Calu3 (cell line): ENCODE data around the gene TRIM37. TPM values are rescaled to one million over a fixed set of nuclear protein-coding genes. Genes with fewer than 3 reads are reported as not detected.

ENCODE experiments used
- BruUV-seq: library from RNA; stranded (reverse); fragments of 400-500 nt; replicated peaks from 2 replicates; lab custom pipeline; 2021; lab: Mats Ljungman, UMichigan
- CTCF ChIA-PET: fragments of 300-600 bp; sonication (Branson Sonifier 250); formaldehyde crosslinking; loops from one replicate; lab custom pipeline; 2022; ENCODE audit warnings: antibody characterized with exemption; lab: Charles Lee
- DNase-seq: peaks from one replicate; pipeline ENCODE4 v3.0.0; 2022
- H3K27ac Mint-ChIP-seq: one replicate; pipeline ENCODE4 v1.8.0; 2022; ENCODE audit warnings: mixed read lengths; ENCODE audit not compliant: unreplicated experiment
- H3K27me3 Mint-ChIP-seq: one replicate; pipeline ENCODE4 v1.8.0; 2022; ENCODE audit warnings: mixed read lengths; ENCODE audit not compliant: unreplicated experiment
- H3K36me3 Mint-ChIP-seq: one replicate; pipeline ENCODE4 v1.8.0; 2022; ENCODE audit warnings: mild to moderate bottlenecking, moderate library complexity, mixed read lengths; ENCODE audit not compliant: insufficient read depth, unreplicated experiment
- H3K4me1 Mint-ChIP-seq: one replicate; pipeline ENCODE4 v1.8.0; 2022; ENCODE audit warnings: mild to moderate bottlenecking, low read depth, mixed read lengths; ENCODE audit not compliant: unreplicated experiment
- H3K4me3 Mint-ChIP-seq: one replicate; pipeline ENCODE4 v1.8.0; 2022; ENCODE audit warnings: mild to moderate bottlenecking, low read depth, moderate library complexity, mixed read lengths; ENCODE audit not compliant: unreplicated experiment
- H3K9me3 Mint-ChIP-seq: one replicate; pipeline ENCODE4 v1.8.0; 2022; ENCODE audit warnings: low read depth, mixed read lengths; ENCODE audit not compliant: unreplicated experiment
- intact Hi-C: fragments of 100-400 bp; cut with micrococcal nuclease; formaldehyde crosslinking; loops from one replicate; pipeline ENCODE4 v1.10.0; 2022; ENCODE audit not compliant: unreplicated experiment
- total RNA-seq: library from RNA; stranded (reverse); gene quantifications from 2 replicates; pipeline ENCODE4 v1.2.3, GENCODE V29; 2022
- TF ChIP-seq, protein P1 (sequence below): fragments of 200-600 bp; IDR thresholded peaks from one replicate; pipeline ENCODE4 v1.8.0; 2022; ENCODE audit warnings: antibody characterized with exemption; ENCODE audit not compliant: unreplicated experiment

Gene TRIM37
- total RNA-seq, 1 experiment from 2014 or later, result 16.2 TPM

- Mint-ChIP-seq H3K27ac (no peak overlapping the region), H3K4me1 (no peaks in the 10 kb centered on the region), H3K4me3 (no peak overlapping the region), H3K36me3 (no peaks in the 10 kb centered on the region), H3K27me3 (no peaks in the 10 kb centered on the region), H3K9me3 (no peaks in the 10 kb centered on the region)
- CTCF ChIA-PET, result no interaction called here
- no TSS peak for BruUV-seq
- no peak for DNase-seq
- intact Hi-C loops, result loop anchor here (10.0 kb wide), 1 partner anchor 133 kb away; no protein-coding TSS in a partner anchor
- TF ChIP-seq, protein P1, sequence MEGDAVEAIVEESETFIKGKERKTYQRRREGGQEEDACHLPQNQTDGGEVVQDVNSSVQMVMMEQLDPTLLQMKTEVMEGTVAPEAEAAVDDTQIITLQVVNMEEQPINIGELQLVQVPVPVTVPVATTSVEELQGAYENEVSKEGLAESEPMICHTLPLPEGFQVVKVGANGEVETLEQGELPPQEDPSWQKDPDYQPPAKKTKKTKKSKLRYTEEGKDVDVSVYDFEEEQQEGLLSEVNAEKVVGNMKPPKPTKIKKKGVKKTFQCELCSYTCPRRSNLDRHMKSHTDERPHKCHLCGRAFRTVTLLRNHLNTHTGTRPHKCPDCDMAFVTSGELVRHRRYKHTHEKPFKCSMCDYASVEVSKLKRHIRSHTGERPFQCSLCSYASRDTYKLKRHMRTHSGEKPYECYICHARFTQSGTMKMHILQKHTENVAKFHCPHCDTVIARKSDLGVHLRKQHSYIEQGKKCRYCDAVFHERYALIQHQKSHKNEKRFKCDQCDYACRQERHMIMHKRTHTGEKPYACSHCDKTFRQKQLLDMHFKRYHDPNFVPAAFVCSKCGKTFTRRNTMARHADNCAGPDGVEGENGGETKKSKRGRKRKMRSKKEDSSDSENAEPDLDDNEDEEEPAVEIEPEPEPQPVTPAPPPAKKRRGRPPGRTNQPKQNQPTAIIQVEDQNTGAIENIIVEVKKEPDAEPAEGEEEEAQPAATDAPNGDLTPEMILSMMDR, result no peak
These were observed 98.7 kb downstream of the TRIM37 start for GRCh38 chr17:59007995-59008394.

DNA sequence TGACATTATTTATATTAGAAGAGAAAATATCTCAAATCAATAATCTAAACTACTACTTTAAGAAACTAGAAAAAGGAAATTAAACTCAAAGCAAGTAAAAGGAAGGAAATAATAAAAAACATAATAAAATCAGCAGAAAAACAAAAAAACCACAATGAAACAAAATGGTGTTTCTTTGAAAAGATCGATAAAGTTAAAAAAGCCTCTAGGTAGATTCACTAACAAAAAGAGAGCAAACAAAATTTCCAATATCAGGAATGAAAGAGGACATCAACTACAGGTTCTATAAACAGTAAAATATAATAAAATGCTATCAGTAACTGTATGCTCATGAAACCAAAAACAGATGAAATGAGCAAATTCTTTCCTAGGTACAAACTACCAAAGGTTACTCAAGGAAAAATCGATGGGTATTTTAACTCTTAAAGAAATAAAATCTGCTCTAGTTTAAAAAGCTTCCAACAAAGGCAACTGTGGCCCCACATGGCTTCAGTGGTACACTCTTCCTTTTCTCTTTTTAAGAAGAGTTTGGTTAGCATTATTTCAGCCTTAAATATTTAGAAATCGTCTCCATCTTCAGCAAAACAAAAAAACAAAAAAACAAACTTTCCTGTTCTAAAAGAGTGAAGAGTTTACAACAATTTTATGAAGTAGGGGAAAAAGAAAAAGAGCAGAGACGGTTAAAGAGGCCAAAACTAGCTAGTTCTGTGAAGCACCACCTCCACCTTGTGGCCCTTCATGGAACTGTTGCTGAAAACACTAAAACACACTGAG, 102.2 kb downstream of the TRIM37 start:
- BruUV-seq, result no TSS peak
- H3K27me3 Mint-ChIP-seq, result no peaks in the 10 kb centered on the region
- H3K36me3 Mint-ChIP-seq, result no peaks in the 10 kb centered on the region
- CTCF ChIA-PET, result interaction anchor here (0.8 to 1.2 kb wide), 6 partner anchors 13 to 486 kb away, joined by 3 to 8 read pairs (median 4); no protein-coding TSS in a partner anchor
- TF ChIP-seq, protein P1, result peak; percentile 72
- no peak overlapping the region for H3K27ac Mint-ChIP-seq
- no peaks in the 10 kb centered on the region for H3K9me3 Mint-ChIP-seq
- no peaks in the 10 kb centered on the region for H3K4me1 Mint-ChIP-seq
- DNase-seq, result peak; percentile 53
- intact Hi-C loops, result loop anchor here (1.0 to 10.0 kb wide), 4 partner anchors 130 to 486 kb away; no protein-coding TSS in a partner anchor
- H3K4me3 Mint-ChIP-seq, result no peak overlapping the region

DNA sequence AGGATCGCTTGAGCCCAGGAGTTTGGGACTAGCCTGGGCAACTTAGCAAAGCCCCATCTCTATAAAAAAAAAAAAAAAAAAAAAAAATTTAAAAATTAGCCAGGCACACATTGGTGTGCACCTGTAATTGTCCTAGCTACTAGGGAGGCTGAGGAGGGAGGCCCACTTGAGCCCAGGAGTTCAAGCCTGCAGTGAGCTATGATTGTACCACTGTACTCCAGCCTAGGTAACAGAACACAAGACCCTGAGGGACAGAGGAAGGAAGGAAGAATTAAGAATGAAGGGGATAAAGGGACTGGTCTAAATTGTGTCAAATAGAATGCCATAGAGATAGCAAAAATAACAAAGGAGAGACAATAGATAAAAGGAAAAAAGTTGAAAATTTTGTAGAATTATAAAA, 102.8 kb downstream of the TRIM37 start:
- Mint-ChIP-seq H3K4me3 (no peak overlapping the region), H3K27ac (no peak overlapping the region), H3K27me3 (no peaks in the 10 kb centered on the region), H3K9me3 (no peaks in the 10 kb centered on the region), H3K4me1 (no peaks in the 10 kb centered on the region), H3K36me3 (no peaks in the 10 kb centered on the region)
- CTCF ChIA-PET, result interaction anchor here (0.7 kb wide), 1 partner anchor 73 kb away, joined by 3 read pairs; no protein-coding TSS in a partner anchor
- TF ChIP-seq, protein P1, result no peak
- intact Hi-C loops, result loop anchor here (2.0 to 10.0 kb wide), 2 partner anchors 129 to 485 kb away; no protein-coding TSS in a partner anchor
- BruUV-seq, result no TSS peak
- no peak for DNase-seq

- Mint-ChIP-seq H3K4me3 (no peak overlapping the region), H3K27me3 (no peaks in the 10 kb centered on the region), H3K4me1 (no peaks in the 10 kb centered on the region), H3K9me3 (no peaks in the 10 kb centered on the region), H3K36me3 (no peaks in the 10 kb centered on the region), H3K27ac (no peak overlapping the region)
- CTCF ChIA-PET, result interaction anchor here (1.1 kb wide), 1 partner anchor 228 kb away, joined by 3 read pairs; no protein-coding TSS in a partner anchor
- intact Hi-C loops, result loop anchor here (10.0 kb wide), 1 partner anchor 128 kb away; no protein-coding TSS in a partner anchor
- DNase-seq, result no peak
- BruUV-seq, result no TSS peak
- TF ChIP-seq, protein P1, result no peak
These were observed 103.8 kb downstream of the TRIM37 start for GRCh38 chr17:59002848-59003247.
